Activated CD4-positive, alpha-beta T cell treated with anti-CD3 and anti-CD28 coated beads, Interleukin-2, amount 50 U/mL, for 1 hour (primary cell): ENCODE results near the gene ZNF598.
A peak's percentile ranks its signal among the peaks of the same experiment; 100 is the strongest.
"Not testable (repeated sequence)": the region's sequence is repeated elsewhere in the genome, so short reads cannot be mapped to it uniquely, and the experiment has no call there.

Experiments
- DNase-seq: peaks from one replicate; pipeline ENCODE4 v3.0.0-alpha.2; 2020

ZNF598 gene

GRCh38 chr16:2027024-2028010 lies 17.7 kb upstream of the ZNF598 start:
- DNase-seq: no peak

GRCh38 chr16:2026461-2027023 lies 16.9 kb upstream of the ZNF598 start, which contains the start of gene NHERF2:
Gene NHERF2 (plus strand): TSS chr16:2026902. CDS start chr16:2027006, 104 bp downstream.
- no peak for DNase-seq

- no peak for DNase-seq
Observed at GRCh38 chr16:2025878-2026460, 16.3 kb upstream of the ZNF598 start.

GRCh38 chr16:2025251-2025650 lies 15.6 kb upstream of the ZNF598 start:
- no peak for DNase-seq

GRCh38 chr16:2024032-2024420 lies 14.4 kb upstream of the ZNF598 start:
- DNase-seq: no peak

- DNase-seq: peak; percentile 95
Observed at GRCh38 chr16:2023092-2024031, 13.7 kb upstream of the ZNF598 start.

GRCh38 chr16:2022723-2023091 lies 13.1 kb upstream of the ZNF598 start:
- DNase-seq: no peak

- DNase-seq: no peak
Observed at GRCh38 chr16:2019921-2020831, 10.6 kb upstream of the ZNF598 start.

GRCh38 chr16:2019518-2019920 lies 9.9 kb upstream of the ZNF598 start, which contains the start of gene NPW:
Gene NPW (plus strand): TSS chr16:2019785.
- no peak for DNase-seq

- DNase-seq: no peak
Observed at GRCh38 chr16:2016407-2016922, 6.8 kb upstream of the ZNF598 start.

GRCh38 chr16:2015947-2016208 lies 6.3 kb upstream of the ZNF598 start:
- DNase-seq: no peak

GRCh38 chr16:2015117-2015946 lies 5.7 kb upstream of the ZNF598 start:
- no peak for DNase-seq

GRCh38 chr16:2013527-2013926 lies 3.9 kb upstream of the ZNF598 start:
- DNase-seq: no peak

GRCh38 chr16:2011726-2012125 lies 2.1 kb upstream of the ZNF598 start:
- not testable (repeated sequence) for DNase-seq

GRCh38 chr16:2009164-2009711 lies 383 bp downstream of the ZNF598 start:
- DNase-seq: no peak

- DNase-seq: no peak
Observed at GRCh38 chr16:2008631-2009163, 924 bp downstream of the ZNF598 start.

GRCh38 chr16:2008009-2008526 lies 1.6 kb downstream of the ZNF598 start:
- DNase-seq: no peak

- DNase-seq: no peak
Observed at GRCh38 chr16:2007081-2007836, 2.4 kb downstream of the ZNF598 start.

- DNase-seq: no peak
Observed at GRCh38 chr16:2006317-2006716, 3.3 kb downstream of the ZNF598 start.
